Fibroblast of the aortic adventitia (primary cell): ENCODE measurements around the gene ZNF629. TPM values are rescaled to one million over a fixed set of nuclear protein-coding genes. Genes with fewer than 3 reads are reported as not detected.

Experiments used
- DNase-seq: peaks from one replicate; pipeline ENCODE4 v3.0.0-alpha.2; 2010; ENCODE audit warnings: low read depth
- H3K4me3 ChIP-seq: 2 replicates; pipeline ENCODE4 v1.5.1; 2011; ENCODE audit warnings: low read depth, mild to moderate bottlenecking, control low read depth, low read length, moderate library complexity
- total RNA-seq: library from RNA; depleted of rRNA; stranded (reverse); fragments of >200 nt; gene quantifications from 2 replicates; pipeline ENCODE4 v1.2.3, GENCODE V29; 2012; ENCODE audit warnings: low replicate concordance
- TF ChIP-seq, protein P1 (sequence below): IDR thresholded peaks from 2 replicates; pipeline ENCODE4 v1.5.1; 2011; ENCODE audit warnings: mild to moderate bottlenecking, low read length, control low read depth, inconsistent platforms; ENCODE audit not compliant: insufficient read depth

The ZNF629 gene
- total RNA-seq, 1 donor, result 15.0 TPM

DNA sequence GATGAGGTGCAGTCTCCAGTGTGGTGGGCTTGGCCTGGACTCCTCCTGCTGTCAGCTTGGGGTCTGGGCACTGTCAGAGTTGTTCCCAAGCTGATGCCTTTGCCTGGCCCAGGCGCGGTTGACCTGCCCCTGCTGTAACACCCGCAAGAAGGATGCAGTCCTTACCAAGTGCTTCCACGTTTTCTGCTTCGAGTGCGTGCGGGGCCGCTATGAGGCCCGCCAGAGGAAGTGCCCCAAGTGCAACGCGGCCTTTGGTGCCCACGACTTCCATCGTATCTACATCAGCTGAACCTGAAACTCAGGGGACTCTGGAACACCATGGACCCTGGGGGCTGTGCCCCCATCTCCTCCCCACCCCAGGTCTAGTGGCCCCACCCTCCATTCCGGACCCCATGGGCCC, 13.2 kb downstream of the ZNF629 start:
- no peak overlapping the region for H3K4me3 ChIP-seq
- no peak for DNase-seq
- TF ChIP-seq, protein P1, sequence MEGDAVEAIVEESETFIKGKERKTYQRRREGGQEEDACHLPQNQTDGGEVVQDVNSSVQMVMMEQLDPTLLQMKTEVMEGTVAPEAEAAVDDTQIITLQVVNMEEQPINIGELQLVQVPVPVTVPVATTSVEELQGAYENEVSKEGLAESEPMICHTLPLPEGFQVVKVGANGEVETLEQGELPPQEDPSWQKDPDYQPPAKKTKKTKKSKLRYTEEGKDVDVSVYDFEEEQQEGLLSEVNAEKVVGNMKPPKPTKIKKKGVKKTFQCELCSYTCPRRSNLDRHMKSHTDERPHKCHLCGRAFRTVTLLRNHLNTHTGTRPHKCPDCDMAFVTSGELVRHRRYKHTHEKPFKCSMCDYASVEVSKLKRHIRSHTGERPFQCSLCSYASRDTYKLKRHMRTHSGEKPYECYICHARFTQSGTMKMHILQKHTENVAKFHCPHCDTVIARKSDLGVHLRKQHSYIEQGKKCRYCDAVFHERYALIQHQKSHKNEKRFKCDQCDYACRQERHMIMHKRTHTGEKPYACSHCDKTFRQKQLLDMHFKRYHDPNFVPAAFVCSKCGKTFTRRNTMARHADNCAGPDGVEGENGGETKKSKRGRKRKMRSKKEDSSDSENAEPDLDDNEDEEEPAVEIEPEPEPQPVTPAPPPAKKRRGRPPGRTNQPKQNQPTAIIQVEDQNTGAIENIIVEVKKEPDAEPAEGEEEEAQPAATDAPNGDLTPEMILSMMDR, result no peak

DNA sequence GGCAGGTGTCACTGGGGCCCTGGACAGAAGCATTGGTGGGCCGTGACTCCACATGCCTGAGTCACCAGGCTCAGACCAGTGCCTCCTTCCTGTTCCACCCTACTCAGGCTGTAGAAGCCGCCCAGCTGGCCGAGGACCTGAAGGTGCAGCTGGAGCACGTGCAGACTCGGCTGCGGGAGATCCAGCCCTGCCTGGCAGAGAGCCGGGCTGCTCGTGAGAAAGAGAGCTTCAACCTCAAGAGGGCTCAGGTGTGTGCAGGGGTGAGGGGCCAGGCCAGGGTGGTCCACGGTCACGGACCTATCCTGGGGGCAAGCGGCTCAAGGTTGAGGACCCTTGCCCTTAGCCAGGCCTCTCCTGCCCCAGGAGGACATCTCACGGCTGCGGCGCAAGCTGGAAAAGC, 15.3 kb downstream of the ZNF629 start:
- H3K4me3 ChIP-seq, result no peak overlapping the region
- TF ChIP-seq, protein P1, result no peak
- DNase-seq, result no peak

DNA sequence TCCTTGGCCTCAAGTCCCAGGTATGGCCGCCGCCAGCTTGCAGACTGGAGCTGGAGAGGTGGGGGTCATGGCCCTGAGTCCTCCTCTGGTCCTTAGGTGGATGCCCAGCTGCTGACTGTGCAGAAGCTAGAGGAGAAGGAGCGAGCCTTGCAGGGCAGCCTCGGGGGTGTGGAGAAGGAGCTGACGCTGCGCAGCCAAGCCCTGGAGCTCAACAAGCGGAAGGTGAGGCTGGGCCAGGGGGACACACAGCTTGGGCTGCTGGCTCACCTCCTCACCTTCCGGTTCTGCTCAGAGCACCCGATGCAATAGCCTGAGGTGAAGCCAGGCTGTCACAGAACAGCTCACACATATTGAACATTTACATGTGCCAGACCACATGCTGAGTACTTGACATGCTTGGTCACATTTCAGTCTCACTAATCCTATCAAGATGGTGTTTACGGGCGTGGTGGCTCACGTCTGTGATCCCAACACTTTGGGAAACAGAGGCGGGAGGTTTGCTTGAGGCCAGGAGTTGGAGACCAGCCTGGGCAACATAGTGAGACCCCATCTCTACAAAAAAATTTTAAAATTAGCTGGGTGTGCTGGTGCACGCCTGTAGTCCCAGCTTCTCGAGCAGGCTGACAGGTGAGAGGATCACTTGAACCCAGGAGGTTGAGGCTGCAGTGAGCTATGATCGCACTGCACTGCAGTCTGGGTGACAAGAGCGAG, 17.5 kb downstream of the ZNF629 start:
- TF ChIP-seq, protein P1, result no peak
- DNase-seq, result no peak
- no peak overlapping the region for H3K4me3 ChIP-seq

DNA sequence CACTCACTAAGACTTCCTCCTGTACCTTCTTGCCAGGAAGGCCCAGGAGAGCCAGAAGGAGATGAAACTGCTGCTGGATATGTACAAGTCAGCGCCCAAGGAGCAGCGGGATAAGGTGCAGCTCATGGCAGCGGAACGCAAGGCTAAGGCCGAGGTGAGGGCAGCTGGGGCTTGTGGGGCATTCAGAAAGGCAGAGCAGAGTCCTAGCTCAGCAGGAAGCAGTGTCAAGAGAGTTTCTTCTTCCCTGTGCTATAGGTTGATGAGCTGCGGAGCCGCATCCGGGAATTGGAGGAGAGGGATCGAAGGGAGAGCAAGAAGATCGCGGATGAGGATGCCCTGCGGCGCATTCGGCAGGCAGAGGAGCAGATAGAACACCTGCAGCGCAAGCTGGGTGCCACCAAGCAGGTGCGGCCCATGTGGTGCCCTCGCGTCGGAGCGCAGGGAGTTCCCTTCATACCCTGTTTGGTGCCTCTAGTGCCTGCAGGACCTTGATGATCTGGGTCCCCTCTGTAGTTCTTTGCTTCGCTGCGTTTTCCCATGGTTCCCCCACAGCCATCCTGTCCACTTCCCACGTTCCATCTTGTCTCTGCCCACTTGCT, 18.3 kb downstream of the ZNF629 start:
- no peak overlapping the region for H3K4me3 ChIP-seq
- TF ChIP-seq, protein P1, result no peak
- no peak for DNase-seq

DNA sequence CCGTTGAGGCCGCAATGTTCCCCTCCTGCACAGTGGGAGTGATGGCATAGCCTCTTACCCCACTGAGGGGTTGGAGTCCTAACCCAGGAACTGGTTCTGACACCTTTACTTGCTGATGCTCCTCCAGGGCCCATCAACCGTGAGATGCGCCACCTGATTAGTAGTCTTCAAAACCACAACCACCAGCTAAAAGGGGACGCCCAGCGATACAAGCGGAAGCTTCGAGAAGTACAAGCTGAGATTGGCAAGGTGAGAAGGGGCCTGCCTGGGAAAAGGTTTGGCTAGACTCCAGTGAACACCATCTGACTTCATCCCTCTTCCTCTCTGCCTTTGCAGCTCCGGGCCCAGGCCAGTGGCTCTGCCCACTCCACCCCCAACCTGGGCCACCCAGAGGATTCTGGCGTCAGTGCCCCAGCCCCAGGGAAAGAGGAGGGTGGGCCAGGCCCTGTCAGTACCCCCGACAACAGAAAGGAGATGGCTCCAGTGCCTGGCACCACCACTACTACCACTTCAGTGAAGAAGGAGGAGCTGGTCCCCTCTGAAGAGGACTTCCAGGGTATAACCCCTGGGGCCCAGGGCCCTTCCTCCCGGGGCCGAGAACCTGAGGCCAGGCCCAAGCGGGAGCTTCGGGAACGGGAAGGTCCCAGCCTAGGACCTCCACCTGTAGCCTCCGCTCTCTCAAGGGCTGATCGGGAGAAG, 19.1 kb downstream of the ZNF629 start:
- TF ChIP-seq, protein P1, result no peak
- no peak overlapping the region for H3K4me3 ChIP-seq
- DNase-seq, result no peak

DNA sequence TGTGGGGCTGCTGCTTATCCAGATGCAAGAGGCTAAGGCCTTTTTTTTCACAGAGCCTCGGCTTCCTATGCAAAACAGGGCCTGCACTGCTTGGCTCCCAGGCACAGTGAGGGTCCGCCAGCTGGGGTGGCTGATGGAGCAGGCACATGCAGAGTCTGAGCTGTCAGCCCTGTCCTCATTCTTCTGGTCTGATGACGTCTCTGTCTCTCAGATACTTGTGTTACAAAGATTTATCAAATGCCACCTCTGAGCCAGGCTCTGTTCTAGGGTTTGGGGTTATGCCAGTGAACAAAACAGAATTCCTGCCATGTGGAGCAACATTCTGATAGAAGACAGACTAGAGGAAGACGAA, 20.1 kb downstream of the ZNF629 start:
- no peak overlapping the region for H3K4me3 ChIP-seq
- no peak for DNase-seq
- TF ChIP-seq, protein P1, result no peak
